GOT3 (cell line): ENCODE data around the gene RNASEH1.

ENCODE experiments used
- DNase-seq: peaks from one replicate; lab custom pipeline; 2025; ENCODE audit warnings: mixed read lengths; lab: John Stamatoyannopoulos, UW

RNASEH1 gene

GRCh38 chr2:3558205-3559014, at the start of gene RNASEH1:
RNASEH1 (minus strand) TSS chr2:3558333; CDS start chr2:3558260, 73 bp downstream.
- DNase-seq: peak; percentile 95

- no peak for DNase-seq
These were observed 48.5 kb upstream of the RNASEH1 start for GRCh38 chr2:3606370-3607201.

- DNase-seq: no peak
These were observed 47.9 kb upstream of the RNASEH1 start for GRCh38 chr2:3606028-3606369.

- DNase-seq: no peak
These were observed 47.1 kb upstream of the RNASEH1 start for GRCh38 chr2:3604991-3605961.

- no peak for DNase-seq
These were observed 46.2 kb upstream of the RNASEH1 start for GRCh38 chr2:3604207-3604877.

GRCh38 chr2:3603536-3604206, 45.5 kb upstream of the RNASEH1 start:
- no peak for DNase-seq

- no peak for DNase-seq
These were observed 44.6 kb upstream of the RNASEH1 start for GRCh38 chr2:3602553-3603339.

- DNase-seq: no peak
These were observed 43.6 kb upstream of the RNASEH1 start for GRCh38 chr2:3601561-3602271.

GRCh38 chr2:3600256-3600855, 42.2 kb upstream of the RNASEH1 start:
- no peak for DNase-seq

- no peak for DNase-seq
These were observed 41.0 kb upstream of the RNASEH1 start for GRCh38 chr2:3598912-3599854.

- no peak for DNase-seq
These were observed 40.2 kb upstream of the RNASEH1 start for GRCh38 chr2:3598197-3598910.

- DNase-seq: no peak
These were observed 39.4 kb upstream of the RNASEH1 start for GRCh38 chr2:3597567-3597966.

GRCh38 chr2:3596901-3597417, 38.8 kb upstream of the RNASEH1 start:
- no peak for DNase-seq

- DNase-seq: no peak
These were observed 37.9 kb upstream of the RNASEH1 start for GRCh38 chr2:3595985-3596384.

- no peak for DNase-seq
These were observed 37.3 kb upstream of the RNASEH1 start for GRCh38 chr2:3595404-3595803.

GRCh38 chr2:3594493-3595281, 36.6 kb upstream of the RNASEH1 start, which contains the start of gene COLEC11:
COLEC11 (plus strand) TSS chr2:3595112; CDS start chr2:3604341, 9,229 bp downstream.
- no peak for DNase-seq
